Measurements from ENCODE around the gene GPRIN1.

GPRIN1 gene

GRCh38 chr5:176609724-176610434, at the start of gene GPRIN1:
GPRIN1 (minus strand) TSS chr5:176610156; CDS start chr5:176599834, 10,322 bp downstream.
- DNase-seq (ENCODE audit: low read depth, low spot score): no peak

- no peak for DNase-seq (ENCODE audit: low read depth, low spot score)
These were observed 49.5 kb upstream of the GPRIN1 start for GRCh38 chr5:176659512-176659839.

- DNase-seq (ENCODE audit: low read depth, low spot score): no peak
These were observed 49.0 kb upstream of the GPRIN1 start for GRCh38 chr5:176658817-176659511.

- no peak for DNase-seq (ENCODE audit: low read depth, low spot score)
These were observed 48.1 kb upstream of the GPRIN1 start for GRCh38 chr5:176658007-176658599.

- DNase-seq (ENCODE audit: low read depth, low spot score): no peak
These were observed 46.6 kb upstream of the GPRIN1 start for GRCh38 chr5:176656467-176656990.

- DNase-seq (ENCODE audit: low read depth, low spot score): no peak
These were observed 44.9 kb upstream of the GPRIN1 start for GRCh38 chr5:176654856-176655255.

- no peak for DNase-seq (ENCODE audit: low read depth, low spot score)
These were observed 43.7 kb upstream of the GPRIN1 start for GRCh38 chr5:176653401-176654385.

GRCh38 chr5:176652136-176652535, 42.2 kb upstream of the GPRIN1 start:
- DNase-seq (ENCODE audit: low read depth, low spot score): no peak

- DNase-seq (ENCODE audit: low read depth, low spot score): no peak
These were observed 41.6 kb upstream of the GPRIN1 start for GRCh38 chr5:176651472-176651980.

- DNase-seq (ENCODE audit: low read depth, low spot score): no peak
These were observed 40.5 kb upstream of the GPRIN1 start for GRCh38 chr5:176650354-176650884.

- DNase-seq (ENCODE audit: low read depth, low spot score): no peak
These were observed 38.7 kb upstream of the GPRIN1 start for GRCh38 chr5:176648474-176649194.

- DNase-seq (ENCODE audit: low read depth, low spot score): no peak
These were observed 38.0 kb upstream of the GPRIN1 start for GRCh38 chr5:176647843-176648473.

GRCh38 chr5:176647030-176647842, 37.3 kb upstream of the GPRIN1 start, which contains the start of gene TSPAN17:
TSPAN17 (plus strand) TSS chr5:176647484; CDS start chr5:176647616, 132 bp downstream.
- peak; percentile 96 for DNase-seq (ENCODE audit: low read depth, low spot score)

GRCh38 chr5:176646707-176647029, 36.7 kb upstream of the GPRIN1 start:
- no peak for DNase-seq (ENCODE audit: low read depth, low spot score)

GRCh38 chr5:176646049-176646706, 36.2 kb upstream of the GPRIN1 start:
- no peak for DNase-seq (ENCODE audit: low read depth, low spot score)

GRCh38 chr5:176644878-176645670, 35.1 kb upstream of the GPRIN1 start:
- DNase-seq (ENCODE audit: low read depth, low spot score): no peak

- DNase-seq (ENCODE audit: low read depth, low spot score): no peak
These were observed 34.3 kb upstream of the GPRIN1 start for GRCh38 chr5:176644294-176644693.

Measured in smooth muscle cell of the brain vasculature (primary cell).